Cardiac fibroblast (primary cell): ENCODE results near the gene HINFP.
"Not testable (repeated sequence)": the region's sequence is repeated elsewhere in the genome, so short reads cannot be mapped to it uniquely, and the experiment has no call there.

ENCODE experiments used
- DNase-seq, 2 donors: peaks; one replicate each; pipeline versions ENCODE4 v3.0.0 to v3.0.0-alpha.2; 2010; ENCODE audit warnings: low read depth in 2 of 2
- H3K4me3 ChIP-seq, 2 donors: replicated peaks in 1 of 2; 1 replicate in 1 of 2; 2 replicates in 1 of 2; pipeline ENCODE4 v1.5.1; 2011; ENCODE audit warnings: low read depth in 2 of 2, low read length in 2 of 2, mild to moderate bottlenecking in 2 of 2, moderate library complexity in 1 of 2
- TF ChIP-seq, protein P1 (sequence below): IDR thresholded peaks from one replicate; pipeline ENCODE4 v1.5.1; 2011; ENCODE audit warnings: low read depth, mild to moderate bottlenecking, low read length, inconsistent platforms

Gene HINFP

DNA sequence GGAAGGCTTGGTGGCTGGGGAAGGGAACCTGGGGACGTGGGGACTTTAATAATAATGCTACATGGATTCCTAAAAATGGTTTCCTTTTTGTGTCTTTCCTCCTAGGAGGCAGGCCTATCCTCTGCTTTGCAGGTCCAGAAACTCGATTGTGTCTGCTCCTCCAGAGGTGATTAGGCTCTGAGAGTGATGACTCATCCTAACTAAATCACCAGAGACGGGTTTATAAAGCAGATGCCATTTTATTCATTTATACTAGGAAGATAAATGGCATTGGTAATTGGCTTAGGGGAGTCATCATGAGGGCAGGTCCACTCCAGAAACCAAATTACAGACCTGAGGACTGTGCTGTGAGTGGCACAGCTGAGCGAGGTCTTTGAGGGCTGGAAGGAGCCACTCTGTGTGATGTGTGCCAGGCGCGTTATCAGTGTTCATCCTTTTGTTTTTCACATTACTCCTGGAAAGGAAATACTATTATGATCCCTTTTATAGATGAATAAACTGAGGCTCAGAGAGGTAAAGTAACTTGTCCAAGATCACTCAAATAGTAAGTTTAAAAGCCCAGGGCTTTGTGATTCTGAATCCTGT is 54.2 kb downstream of the HINFP start:
- no peak overlapping the region for H3K4me3 ChIP-seq
- TF ChIP-seq, protein P1, sequence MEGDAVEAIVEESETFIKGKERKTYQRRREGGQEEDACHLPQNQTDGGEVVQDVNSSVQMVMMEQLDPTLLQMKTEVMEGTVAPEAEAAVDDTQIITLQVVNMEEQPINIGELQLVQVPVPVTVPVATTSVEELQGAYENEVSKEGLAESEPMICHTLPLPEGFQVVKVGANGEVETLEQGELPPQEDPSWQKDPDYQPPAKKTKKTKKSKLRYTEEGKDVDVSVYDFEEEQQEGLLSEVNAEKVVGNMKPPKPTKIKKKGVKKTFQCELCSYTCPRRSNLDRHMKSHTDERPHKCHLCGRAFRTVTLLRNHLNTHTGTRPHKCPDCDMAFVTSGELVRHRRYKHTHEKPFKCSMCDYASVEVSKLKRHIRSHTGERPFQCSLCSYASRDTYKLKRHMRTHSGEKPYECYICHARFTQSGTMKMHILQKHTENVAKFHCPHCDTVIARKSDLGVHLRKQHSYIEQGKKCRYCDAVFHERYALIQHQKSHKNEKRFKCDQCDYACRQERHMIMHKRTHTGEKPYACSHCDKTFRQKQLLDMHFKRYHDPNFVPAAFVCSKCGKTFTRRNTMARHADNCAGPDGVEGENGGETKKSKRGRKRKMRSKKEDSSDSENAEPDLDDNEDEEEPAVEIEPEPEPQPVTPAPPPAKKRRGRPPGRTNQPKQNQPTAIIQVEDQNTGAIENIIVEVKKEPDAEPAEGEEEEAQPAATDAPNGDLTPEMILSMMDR = no peak
- peak; percentile 25 to 32 for DNase-seq

DNA sequence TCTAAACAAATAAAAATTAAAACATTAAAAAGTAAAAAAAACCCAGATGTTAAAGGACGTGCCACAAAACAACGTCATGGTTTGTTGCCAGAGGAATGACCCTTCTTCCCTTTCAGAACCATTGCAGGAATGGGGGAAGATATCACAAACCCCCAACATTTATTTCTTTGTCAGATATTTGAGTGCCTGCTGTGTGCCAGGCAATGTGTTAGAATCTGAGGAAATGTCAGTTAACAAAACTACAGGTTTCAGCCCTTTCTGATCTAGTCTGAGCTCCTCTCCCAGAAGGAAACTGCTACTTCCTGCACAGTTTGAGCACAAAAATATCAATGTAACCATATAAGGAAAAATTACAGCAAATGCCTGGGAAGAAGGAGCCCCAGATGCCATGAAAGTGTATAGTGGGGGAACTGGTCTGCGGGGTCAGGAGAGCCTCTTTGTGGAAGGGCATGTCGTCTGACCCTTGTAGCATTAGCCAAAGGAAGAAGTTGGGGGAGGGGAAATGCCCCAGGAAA is 56.8 kb downstream of the HINFP start:
- peak in 1 of 2 donors; percentile 10 for DNase-seq
- no peak overlapping the region for H3K4me3 ChIP-seq
- TF ChIP-seq, protein P1 = no peak

DNA sequence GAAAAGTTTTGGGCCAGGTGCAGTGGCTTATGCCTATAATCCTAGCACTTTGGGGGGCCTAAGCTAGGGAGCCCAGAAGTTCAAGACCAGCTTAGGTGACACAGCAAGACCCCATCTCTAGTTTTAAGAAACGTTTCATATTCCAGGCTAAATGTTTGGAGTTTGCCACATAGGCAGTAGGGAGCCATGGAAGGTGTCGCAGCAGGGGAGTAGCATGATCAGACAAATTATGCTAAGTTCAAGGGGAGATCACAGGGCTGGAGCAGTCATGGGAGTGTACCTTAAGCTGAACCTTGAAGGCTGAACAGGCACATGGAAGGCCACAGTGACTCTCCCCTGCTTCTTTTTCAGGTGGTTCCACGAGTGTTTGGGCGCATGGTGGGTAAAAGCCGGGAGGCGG is 58.0 kb downstream of the HINFP start:
- no peak for DNase-seq
- no peak overlapping the region for H3K4me3 ChIP-seq
- TF ChIP-seq, protein P1 = no peak

DNA sequence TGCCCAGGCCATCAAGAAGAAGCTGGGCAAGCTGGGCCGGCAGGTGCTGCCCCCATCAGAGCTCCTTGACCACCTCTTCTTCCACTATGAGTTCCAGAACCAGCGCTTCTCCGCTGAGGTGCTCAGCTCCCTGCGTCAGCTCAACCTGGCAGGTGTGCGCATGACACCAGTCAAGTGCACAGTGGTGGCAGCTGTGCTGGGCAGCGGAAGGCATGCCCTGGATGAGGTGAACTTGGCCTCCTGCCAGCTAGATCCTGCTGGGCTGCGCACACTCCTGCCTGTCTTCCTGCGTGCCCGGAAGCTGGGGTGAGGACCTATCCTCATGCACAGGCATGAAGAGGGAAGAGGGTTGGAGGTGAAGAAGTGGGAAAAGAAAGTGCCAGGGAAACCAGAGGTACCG is 58.6 kb downstream of the HINFP start:
- TF ChIP-seq, protein P1 = no peak
- DNase-seq = no peak
- H3K4me3 ChIP-seq = no peak overlapping the region

DNA sequence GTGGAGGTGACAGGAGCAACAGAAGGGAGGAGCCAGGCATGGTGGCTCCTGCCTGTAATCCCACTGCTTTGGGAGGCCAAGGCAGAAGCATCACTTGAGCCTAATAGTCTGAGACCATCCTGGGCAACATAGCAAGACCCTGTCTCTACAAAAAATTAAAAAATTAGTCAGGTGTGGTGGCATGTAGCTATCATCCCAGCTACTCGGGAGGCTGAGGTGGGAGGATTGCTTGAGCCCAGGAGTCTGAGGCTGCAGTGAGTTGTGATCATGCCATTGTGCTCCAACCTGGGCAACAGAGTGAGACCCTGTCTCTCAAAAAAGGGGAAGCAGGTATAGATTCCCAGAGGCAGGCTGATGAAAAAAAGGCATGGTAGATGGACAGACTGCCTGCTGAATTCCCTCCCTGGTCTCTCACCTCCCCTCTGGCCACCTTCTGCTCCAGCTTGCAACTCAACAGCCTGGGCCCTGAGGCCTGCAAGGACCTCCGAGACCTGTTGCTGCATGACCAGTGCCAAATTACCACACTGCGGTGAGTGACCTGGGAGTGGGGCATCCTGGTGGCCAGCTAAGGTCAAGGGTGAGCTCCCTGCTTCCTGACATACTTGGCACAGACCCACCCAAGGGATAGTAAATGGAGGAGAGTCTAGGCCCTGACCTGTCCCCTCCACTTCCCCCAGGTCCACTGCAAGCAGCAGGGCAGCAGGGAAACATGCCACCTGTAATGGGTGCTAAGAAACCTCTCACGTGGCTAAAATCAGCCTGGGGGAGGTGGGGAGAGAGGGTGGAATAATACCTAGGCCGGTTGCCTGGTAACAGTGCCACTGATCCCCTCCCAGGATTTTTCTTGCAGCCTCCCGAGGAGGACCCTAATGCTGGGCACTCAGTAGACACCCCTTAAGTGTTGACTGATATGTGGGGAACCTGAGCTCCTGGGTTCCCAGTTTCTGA is 59.6 kb downstream of the HINFP start:
- DNase-seq = no peak
- TF ChIP-seq, protein P1 = no peak
- no peak overlapping the region for H3K4me3 ChIP-seq

DNA sequence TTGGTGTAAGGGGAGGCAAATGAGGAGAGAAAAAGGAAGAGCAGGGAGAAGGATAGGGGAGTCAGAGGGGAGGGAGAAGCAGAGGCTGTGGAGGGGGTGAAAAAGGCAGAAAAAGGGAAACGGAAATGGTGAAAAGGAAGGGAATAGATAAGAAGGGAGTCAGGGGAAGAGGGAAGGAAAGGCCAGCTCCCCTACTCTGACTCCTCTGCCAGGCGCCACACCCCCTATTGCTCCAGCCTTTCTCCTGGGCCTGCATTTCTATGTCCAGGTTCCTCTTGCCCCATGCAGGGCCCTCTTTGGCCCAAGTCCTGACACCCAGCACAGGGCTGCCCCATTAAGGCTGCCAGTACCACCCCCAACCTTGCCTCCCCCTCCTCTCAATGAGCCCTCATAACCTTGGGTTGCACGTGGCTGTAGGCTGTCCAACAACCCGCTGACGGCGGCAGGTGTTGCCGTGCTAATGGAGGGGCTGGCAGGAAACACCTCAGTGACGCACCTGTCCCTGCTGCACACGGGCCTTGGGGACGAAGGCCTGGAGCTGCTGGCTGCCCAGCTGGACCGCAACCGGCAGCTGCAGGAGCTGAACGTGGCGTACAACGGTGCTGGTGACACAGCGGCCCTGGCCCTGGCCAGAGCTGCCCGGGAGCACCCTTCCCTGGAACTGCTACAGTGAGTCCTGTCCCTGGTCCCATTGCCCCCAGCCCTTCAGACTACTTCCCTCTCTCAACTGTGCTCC is 60.5 kb downstream of the HINFP start:
- no peak overlapping the region for H3K4me3 ChIP-seq
- DNase-seq = no peak
- TF ChIP-seq, protein P1 = no peak

DNA sequence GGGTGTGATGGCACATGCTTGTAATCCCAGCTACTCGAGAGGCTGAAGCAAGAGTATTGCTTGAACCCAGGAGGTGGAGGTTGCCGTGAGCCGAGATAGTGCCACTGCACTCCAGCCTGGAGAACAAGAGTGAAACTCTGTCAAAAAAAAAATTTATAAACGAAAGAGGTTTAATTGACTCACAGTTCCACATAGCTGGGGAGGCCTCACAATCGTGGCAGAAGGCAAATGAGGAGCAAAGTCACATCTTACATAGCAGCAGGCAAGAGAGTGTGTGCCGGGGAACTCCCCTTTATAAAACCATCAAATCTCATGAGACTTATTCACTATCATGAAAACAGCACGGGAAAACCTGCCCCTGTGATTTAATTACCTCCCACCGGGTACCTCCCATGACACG is 63.0 kb downstream of the HINFP start:
- not testable (repeated sequence) for H3K4me3 ChIP-seq, DNase-seq
